ENCODE data around the gene ZNF394.

ZNF394 gene

GRCh38 chr7:99459087-99459486 lies 41.0 kb downstream of the ZNF394 start:
- no peak overlapping the region for H3K9ac ChIP-seq (ENCODE audit: low read depth, low read length)
- no peak overlapping the region for H3K4me3 ChIP-seq (ENCODE audit: low read length)
- H3K4me2 ChIP-seq (ENCODE audit: low read length): no peak overlapping the region
- H3K27me3 ChIP-seq (ENCODE audit: control insufficient read depth, insufficient read depth, low read length): no peaks in the 10 kb centered on the region
- no peaks in the 10 kb centered on the region for H3K9me3 ChIP-seq (replicated peaks; ENCODE audit: low read length)
- H3K36me3 ChIP-seq (ENCODE audit: insufficient read depth, low read length): peaks cover 72% of the 10 kb centered on the region
- no peaks in the 10 kb centered on the region for H3K4me1 ChIP-seq (ENCODE audit: control insufficient read depth, insufficient read depth, low read length)

DNA sequence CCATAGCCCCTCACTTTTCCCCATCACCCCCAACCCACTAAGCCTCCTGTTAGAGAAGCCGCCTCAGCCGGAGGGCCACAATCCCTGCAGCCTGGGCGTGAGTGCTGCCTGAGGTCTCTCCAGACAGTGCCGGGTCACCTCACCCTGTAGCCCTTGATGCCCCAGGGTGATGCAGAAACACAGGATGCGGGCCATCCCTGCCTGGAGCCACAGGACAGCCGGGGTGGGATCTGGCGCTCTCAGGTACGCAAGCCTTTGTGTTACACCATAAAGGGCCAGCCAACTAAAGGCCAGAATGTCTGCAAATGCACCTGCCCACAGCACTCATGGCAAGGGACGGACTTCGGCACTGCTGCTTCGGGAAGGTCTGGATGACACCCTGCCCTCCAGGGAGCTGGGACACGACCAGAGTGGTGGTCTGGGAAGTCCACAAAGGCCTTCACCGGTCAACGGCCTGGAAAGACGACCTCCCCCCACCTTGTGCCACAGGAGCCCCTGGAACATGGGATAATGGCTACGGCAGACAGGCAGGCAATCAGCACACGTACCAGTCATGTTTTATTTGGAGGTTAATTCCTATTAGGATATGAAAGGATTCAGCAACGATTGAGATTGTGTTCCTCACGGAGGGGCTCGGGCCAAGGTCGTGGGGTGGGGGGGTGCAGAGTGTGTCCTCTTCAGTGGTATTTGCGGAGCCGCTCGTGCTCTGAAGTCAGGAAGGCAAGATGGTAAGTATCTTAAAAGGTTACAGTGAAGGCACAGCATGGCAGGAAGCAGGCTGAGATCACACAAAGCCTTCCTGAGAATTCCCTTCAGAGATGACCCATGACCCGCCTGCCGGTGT lies 42.2 kb downstream of the ZNF394 start:
- no peaks in the 10 kb centered on the region for H3K4me1 ChIP-seq (ENCODE audit: control insufficient read depth, insufficient read depth, low read length)
- no peaks in the 10 kb centered on the region for H3K27me3 ChIP-seq (ENCODE audit: control insufficient read depth, insufficient read depth, low read length)
- H3K4me2 ChIP-seq (ENCODE audit: low read length): no peak overlapping the region
- peaks cover 77% of the 10 kb centered on the region for H3K36me3 ChIP-seq (ENCODE audit: insufficient read depth, low read length)
- no peak overlapping the region for H3K9ac ChIP-seq (ENCODE audit: low read depth, low read length)
- no peaks in the 10 kb centered on the region for H3K9me3 ChIP-seq (replicated peaks; ENCODE audit: low read length)
- no peak overlapping the region for H3K4me3 ChIP-seq (ENCODE audit: low read length)

GRCh38 chr7:99457050-99457649 lies 42.9 kb downstream of the ZNF394 start:
- H3K36me3 ChIP-seq (ENCODE audit: insufficient read depth, low read length): peaks cover 80% of the 10 kb centered on the region

DNA sequence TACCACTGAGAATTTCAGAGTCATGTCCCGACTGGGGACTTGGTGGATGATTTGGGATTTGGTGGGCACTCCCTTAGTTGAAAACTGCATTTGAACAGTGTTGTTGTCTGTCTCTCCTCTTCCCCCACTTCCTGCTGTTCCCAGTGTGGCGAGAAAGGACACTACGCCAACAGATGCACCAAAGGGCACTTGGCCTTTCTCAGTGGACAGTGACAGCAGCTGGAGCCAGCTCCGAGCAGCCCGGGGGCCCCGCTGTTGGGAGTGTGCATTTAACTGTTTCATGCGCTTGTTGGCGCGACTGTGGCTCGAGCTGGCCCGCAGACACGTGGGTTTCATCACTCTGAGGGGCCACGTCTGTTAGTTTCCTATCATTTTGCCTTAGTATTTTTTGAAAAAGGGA lies 43.8 kb downstream of the ZNF394 start:
- Histone ChIP-seq H3K4me1 (ENCODE audit: control insufficient read depth, insufficient read depth, low read length) (no peaks in the 10 kb centered on the region), H3K36me3 (ENCODE audit: insufficient read depth, low read length) (peaks cover 82% of the 10 kb centered on the region), H3K9ac (ENCODE audit: low read depth, low read length) (no peak overlapping the region), H3K4me2 (ENCODE audit: low read length) (no peak overlapping the region), H3K4me3 (ENCODE audit: low read length) (no peak overlapping the region), H3K27me3 (ENCODE audit: control insufficient read depth, insufficient read depth, low read length) (no peaks in the 10 kb centered on the region), H3K9me3 (replicated peaks; ENCODE audit: low read length) (no peaks in the 10 kb centered on the region)

More at GRCh38 chr7:99457050-99457649, 42.9 kb downstream of the ZNF394 start:
- Histone ChIP-seq H3K4me3 (ENCODE audit: low read length) (no peak overlapping the region), H3K9me3 (replicated peaks; ENCODE audit: low read length) (no peaks in the 10 kb centered on the region), H3K4me2 (ENCODE audit: low read length) (no peak overlapping the region), H3K27me3 (ENCODE audit: control insufficient read depth, insufficient read depth, low read length) (no peaks in the 10 kb centered on the region), H3K9ac (ENCODE audit: low read depth, low read length) (no peak overlapping the region), H3K4me1 (ENCODE audit: control insufficient read depth, insufficient read depth, low read length) (no peaks in the 10 kb centered on the region)

DNA sequence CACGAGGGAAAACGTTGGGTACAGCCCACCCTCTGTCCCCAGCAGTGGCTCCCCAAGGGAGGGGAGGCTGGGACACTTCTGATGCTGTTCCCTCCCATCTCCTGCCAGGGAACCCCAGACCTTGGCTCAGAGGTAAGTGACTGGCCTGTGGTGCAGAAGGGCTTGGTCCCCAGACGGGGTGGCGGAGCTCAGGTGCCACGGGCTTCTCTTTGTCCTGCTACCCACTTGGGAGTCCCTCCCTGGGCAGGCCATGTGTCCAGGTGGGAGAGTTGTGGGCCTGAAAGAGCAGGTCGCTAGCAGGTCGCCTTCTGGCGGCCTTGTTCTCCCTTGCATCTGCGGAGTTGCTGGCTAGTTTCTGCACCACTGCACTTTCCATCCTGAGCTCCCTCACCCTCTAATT lies 44.2 kb downstream of the ZNF394 start:
- Histone ChIP-seq H3K9ac (ENCODE audit: low read depth, low read length) (no peak overlapping the region), H3K4me3 (ENCODE audit: low read length) (no peak overlapping the region), H3K36me3 (ENCODE audit: insufficient read depth, low read length) (peaks cover 81% of the 10 kb centered on the region), H3K4me2 (ENCODE audit: low read length) (no peak overlapping the region), H3K9me3 (replicated peaks; ENCODE audit: low read length) (no peaks in the 10 kb centered on the region), H3K27me3 (ENCODE audit: control insufficient read depth, insufficient read depth, low read length) (no peaks in the 10 kb centered on the region), H3K4me1 (ENCODE audit: control insufficient read depth, insufficient read depth, low read length) (no peaks in the 10 kb centered on the region)

GRCh38 chr7:99453105-99453504 lies 47.0 kb downstream of the ZNF394 start:
- no peaks in the 10 kb centered on the region for H3K4me1 ChIP-seq (ENCODE audit: control insufficient read depth, insufficient read depth, low read length)
- H3K27me3 ChIP-seq (ENCODE audit: control insufficient read depth, insufficient read depth, low read length): no peaks in the 10 kb centered on the region
- H3K9me3 ChIP-seq (replicated peaks; ENCODE audit: low read length): no peaks in the 10 kb centered on the region
- H3K4me3 ChIP-seq (ENCODE audit: low read length): no peak overlapping the region
- peaks cover 90% of the 10 kb centered on the region for H3K36me3 ChIP-seq (ENCODE audit: insufficient read depth, low read length)
- H3K9ac ChIP-seq (ENCODE audit: low read depth, low read length): no peak overlapping the region
- no peak overlapping the region for H3K4me2 ChIP-seq (ENCODE audit: low read length)

- H3K36me3 ChIP-seq (ENCODE audit: insufficient read depth, low read length): peaks cover 89% of the 10 kb centered on the region
- H3K4me2 ChIP-seq (ENCODE audit: low read length): no peak overlapping the region
- no peaks in the 10 kb centered on the region for H3K4me1 ChIP-seq (ENCODE audit: control insufficient read depth, insufficient read depth, low read length)
- H3K4me3 ChIP-seq (ENCODE audit: low read length): no peak overlapping the region
- H3K9ac ChIP-seq (ENCODE audit: low read depth, low read length): no peak overlapping the region
- H3K9me3 ChIP-seq (replicated peaks; ENCODE audit: low read length): no peaks in the 10 kb centered on the region
- H3K27me3 ChIP-seq (ENCODE audit: control insufficient read depth, insufficient read depth, low read length): no peaks in the 10 kb centered on the region
Measured at GRCh38 chr7:99452541-99452940, 47.5 kb downstream of the ZNF394 start.

- H3K9ac ChIP-seq (ENCODE audit: low read depth, low read length): no peak overlapping the region
- H3K36me3 ChIP-seq (ENCODE audit: insufficient read depth, low read length): peaks cover 83% of the 10 kb centered on the region
- no peaks in the 10 kb centered on the region for H3K4me1 ChIP-seq (ENCODE audit: control insufficient read depth, insufficient read depth, low read length)
- H3K27me3 ChIP-seq (ENCODE audit: control insufficient read depth, insufficient read depth, low read length): no peaks in the 10 kb centered on the region
- no peaks in the 10 kb centered on the region for H3K9me3 ChIP-seq (replicated peaks; ENCODE audit: low read length)
- H3K4me2 ChIP-seq (ENCODE audit: low read length): no peak overlapping the region
- H3K4me3 ChIP-seq (ENCODE audit: low read length): no peak overlapping the region
Measured at GRCh38 chr7:99451936-99452335, 48.1 kb downstream of the ZNF394 start.

DNA sequence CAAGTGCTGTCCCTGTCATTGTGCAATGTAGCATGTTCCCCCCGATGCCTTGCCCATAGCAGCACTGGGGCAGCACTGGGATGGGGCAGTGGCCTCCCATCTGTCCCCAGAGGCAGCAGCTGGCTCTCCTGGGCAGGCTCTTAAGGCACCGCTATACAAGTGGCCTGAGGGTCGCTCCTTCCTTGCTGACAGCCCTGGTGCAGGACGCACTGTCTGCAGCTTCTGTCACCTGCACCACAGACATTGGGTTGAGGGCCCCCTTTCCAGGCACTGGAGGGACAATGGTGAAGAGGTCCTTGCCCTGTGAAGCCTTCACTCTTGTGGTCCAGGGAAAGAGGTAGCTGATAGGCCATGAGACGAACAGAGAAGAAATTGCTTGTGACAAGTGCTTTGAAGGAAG lies 50.8 kb downstream of the ZNF394 start:
- H3K4me1 ChIP-seq (ENCODE audit: control insufficient read depth, insufficient read depth, low read length): no peaks in the 10 kb centered on the region
- no peaks in the 10 kb centered on the region for H3K9me3 ChIP-seq (replicated peaks; ENCODE audit: low read length)
- H3K27me3 ChIP-seq (ENCODE audit: control insufficient read depth, insufficient read depth, low read length): no peaks in the 10 kb centered on the region
- no peak overlapping the region for H3K4me2 ChIP-seq (ENCODE audit: low read length)
- H3K9ac ChIP-seq (ENCODE audit: low read depth, low read length): no peak overlapping the region
- H3K36me3 ChIP-seq (ENCODE audit: insufficient read depth, low read length): peaks cover 78% of the 10 kb centered on the region
- no peak overlapping the region for H3K4me3 ChIP-seq (ENCODE audit: low read length)

- no peak overlapping the region for H3K4me2 ChIP-seq (ENCODE audit: low read length)
- H3K9ac ChIP-seq (ENCODE audit: low read depth, low read length): no peak overlapping the region
- H3K27me3 ChIP-seq (ENCODE audit: control insufficient read depth, insufficient read depth, low read length): no peaks in the 10 kb centered on the region
- H3K4me1 ChIP-seq (ENCODE audit: control insufficient read depth, insufficient read depth, low read length): no peaks in the 10 kb centered on the region
- H3K36me3 ChIP-seq (ENCODE audit: insufficient read depth, low read length): peaks cover 76% of the 10 kb centered on the region
- no peaks in the 10 kb centered on the region for H3K9me3 ChIP-seq (replicated peaks; ENCODE audit: low read length)
- H3K4me3 ChIP-seq (ENCODE audit: low read length): no peak overlapping the region
Measured at GRCh38 chr7:99448855-99449254, 51.2 kb downstream of the ZNF394 start.

DNA sequence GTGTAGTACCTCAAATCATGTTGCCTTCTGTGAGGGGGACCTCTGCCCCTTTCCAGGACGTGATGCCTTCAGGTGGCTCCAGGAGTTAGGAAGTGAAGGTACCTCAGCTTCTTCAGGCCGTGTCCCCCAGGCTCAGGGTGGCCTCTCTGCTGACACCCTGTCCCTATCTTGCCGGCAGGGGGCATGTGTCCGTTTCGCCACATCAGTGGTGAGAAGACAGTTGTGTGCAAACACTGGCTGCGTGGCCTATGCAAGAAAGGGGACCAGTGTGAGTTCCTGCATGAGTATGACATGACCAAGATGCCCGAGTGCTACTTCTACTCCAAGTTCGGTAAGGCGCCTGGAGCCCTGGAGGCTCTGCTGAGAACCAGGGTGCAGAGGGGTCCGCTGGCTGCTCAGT lies 52.1 kb downstream of the ZNF394 start:
- Histone ChIP-seq H3K9ac (ENCODE audit: low read depth, low read length) (no peak overlapping the region), H3K4me1 (ENCODE audit: control insufficient read depth, insufficient read depth, low read length) (no peaks in the 10 kb centered on the region), H3K27me3 (ENCODE audit: control insufficient read depth, insufficient read depth, low read length) (no peaks in the 10 kb centered on the region), H3K4me2 (ENCODE audit: low read length) (no peak overlapping the region), H3K4me3 (ENCODE audit: low read length) (no peak overlapping the region), H3K36me3 (ENCODE audit: insufficient read depth, low read length) (peaks cover 70% of the 10 kb centered on the region), H3K9me3 (replicated peaks; ENCODE audit: low read length) (no peaks in the 10 kb centered on the region)

DNA sequence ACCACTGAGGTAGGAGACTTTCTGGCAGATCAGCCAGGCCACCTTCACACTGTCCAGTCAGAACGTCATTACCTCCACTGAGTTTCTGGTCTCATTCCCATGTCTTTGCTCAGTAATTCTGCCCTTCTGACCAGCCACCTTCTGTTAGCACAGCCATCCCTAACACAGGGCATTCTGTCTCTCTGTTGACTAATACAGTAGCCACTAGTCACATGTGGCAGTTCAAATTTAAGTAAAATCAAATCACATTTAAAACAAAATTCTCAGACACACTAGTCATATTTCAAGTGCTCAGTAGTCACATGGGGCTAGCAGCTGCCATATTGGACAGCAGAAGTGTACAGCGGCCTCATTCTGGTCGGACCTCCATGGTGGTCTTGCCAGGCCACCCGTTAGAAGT lies 54.0 kb downstream of the ZNF394 start:
- Histone ChIP-seq H3K36me3 (ENCODE audit: insufficient read depth, low read length) (peaks cover 65% of the 10 kb centered on the region), H3K9ac (ENCODE audit: low read depth, low read length) (no peak overlapping the region)

More for the DNA sequence above, 54.0 kb downstream of the ZNF394 start:
- H3K4me2 ChIP-seq (ENCODE audit: low read length): no peak overlapping the region
- no peaks in the 10 kb centered on the region for H3K9me3 ChIP-seq (replicated peaks; ENCODE audit: low read length)
- H3K4me3 ChIP-seq (ENCODE audit: low read length): no peak overlapping the region
- no peaks in the 10 kb centered on the region for H3K27me3 ChIP-seq (ENCODE audit: control insufficient read depth, insufficient read depth, low read length)
- H3K4me1 ChIP-seq (ENCODE audit: control insufficient read depth, insufficient read depth, low read length): peaks cover 5% of the 10 kb centered on the region
